ENCODE data around the gene HDAC4. TPM values are rescaled to one million over a fixed set of nuclear protein-coding genes. Genes with fewer than 3 reads are reported as not detected.

The HDAC4 gene
- total RNA-seq, 6 donors from 2014 or later, result 16.1 to 108 (median 45.0) TPM

GRCh38 chr2:239212121-239212928 lies 188.5 kb downstream of the HDAC4 start:
- H3K4me1 ChIP-seq, result peaks cover 0 to 40% (median 15%) of the 10 kb centered on the region in 4 donors

GRCh38 chr2:239211396-239212094 lies 189.3 kb downstream of the HDAC4 start:
- ATAC-seq (ENCODE audit: low FRiP score in 2 of 2), result no peak
- no peaks in the 10 kb centered on the region for H3K27me3 ChIP-seq
- no peaks in the 10 kb centered on the region for H3K9me3 ChIP-seq
- H3K4me1 ChIP-seq, result peaks cover 0 to 33% (median 11%) of the 10 kb centered on the region in 4 donors
- peak in 1 of 2 donors; percentile 17 for DNase-seq
- WGBS, 2 donors, result 79 to 84% methylated on average over 13 of the region's 13 CpGs
- H3K36me3 ChIP-seq, result no peaks in the 10 kb centered on the region
- TF ChIP-seq POLR2AphosphoS5 (IDR thresholded peaks at IDR 0.05) (no peak), CTCF (IDR thresholded peaks at IDR 0.05) (no peak), POLR2A (IDR thresholded peaks at IDR 0.05) (no peak)
- H3K4me3 ChIP-seq, result no peak overlapping the region
- H3K27ac ChIP-seq, result no peak overlapping the region

More at GRCh38 chr2:239212121-239212928, 188.5 kb downstream of the HDAC4 start:
- no peaks in the 10 kb centered on the region for H3K27me3 ChIP-seq
- no peaks in the 10 kb centered on the region for H3K36me3 ChIP-seq
- H3K4me3 ChIP-seq, result no peak overlapping the region
- H3K9me3 ChIP-seq, result no peaks in the 10 kb centered on the region
- no peak overlapping the region for H3K27ac ChIP-seq
- no peak for TF ChIP-seq POLR2AphosphoS5 (IDR thresholded peaks at IDR 0.05)
- TF ChIP-seq CTCF (IDR thresholded peaks at IDR 0.05), result no peak
- no peak for TF ChIP-seq POLR2A (IDR thresholded peaks at IDR 0.05)
- TF ChIP-seq EP300 (IDR thresholded peaks at IDR 0.05), result no peak
- no peak for ATAC-seq (ENCODE audit: low FRiP score in 2 of 2)
- WGBS, 2 donors, result 73 to 78% methylated on average over 7 of the region's 7 CpGs
- DNase-seq, result no peak

GRCh38 chr2:239209783-239210182 lies 191.0 kb downstream of the HDAC4 start:
- H3K27ac ChIP-seq, result no peak overlapping the region
- TF ChIP-seq CTCF (IDR thresholded peaks at IDR 0.05), result no peak
- TF ChIP-seq EP300 (IDR thresholded peaks at IDR 0.05), result no peak
- TF ChIP-seq POLR2A (IDR thresholded peaks at IDR 0.05), result no peak
- TF ChIP-seq POLR2AphosphoS5 (IDR thresholded peaks at IDR 0.05), result no peak
- no peaks in the 10 kb centered on the region for H3K9me3 ChIP-seq

GRCh38 chr2:239208465-239209180 lies 192.2 kb downstream of the HDAC4 start:
- Histone ChIP-seq H3K27ac (no peak overlapping the region), H3K36me3 (no peaks in the 10 kb centered on the region), H3K4me1 (peaks cover 0 to 30% (median 10%) of the 10 kb centered on the region in 4 donors), H3K9me3 (no peaks in the 10 kb centered on the region), H3K4me3 (no peak overlapping the region), H3K27me3 (no peaks in the 10 kb centered on the region)
- 80 to 91% methylated on average over 11 of the region's 11 CpGs for WGBS, 2 donors
- TF ChIP-seq EP300 (IDR thresholded peaks at IDR 0.05) (no peak), POLR2AphosphoS5 (IDR thresholded peaks at IDR 0.05) (no peak), POLR2A (IDR thresholded peaks at IDR 0.05) (no peak), CTCF (IDR thresholded peaks at IDR 0.05) (no peak)
- ATAC-seq (ENCODE audit: low FRiP score in 2 of 2) (no peak), DNase-seq (no peak)

More at GRCh38 chr2:239209783-239210182, 191.0 kb downstream of the HDAC4 start:
- H3K36me3 ChIP-seq, result no peaks in the 10 kb centered on the region
- WGBS, 2 donors, result 95 to 96% methylated on average over 14 of the region's 14 CpGs
- DNase-seq (peak in 1 of 2 donors; percentile 39), ATAC-seq (ENCODE audit: low FRiP score in 2 of 2) (no peak)
- no peak overlapping the region for H3K4me3 ChIP-seq
- H3K27me3 ChIP-seq, result no peaks in the 10 kb centered on the region
- H3K4me1 ChIP-seq, result peaks cover 0 to 33% (median 10%) of the 10 kb centered on the region in 4 donors
